ENCODE data around the gene YPEL2. TPM values are rescaled to one million over a fixed set of nuclear protein-coding genes. Genes with fewer than 3 reads are reported as not detected.

Gene YPEL2
- total RNA-seq, 1 experiment from 2014 or later = 4.1 TPM

DNA sequence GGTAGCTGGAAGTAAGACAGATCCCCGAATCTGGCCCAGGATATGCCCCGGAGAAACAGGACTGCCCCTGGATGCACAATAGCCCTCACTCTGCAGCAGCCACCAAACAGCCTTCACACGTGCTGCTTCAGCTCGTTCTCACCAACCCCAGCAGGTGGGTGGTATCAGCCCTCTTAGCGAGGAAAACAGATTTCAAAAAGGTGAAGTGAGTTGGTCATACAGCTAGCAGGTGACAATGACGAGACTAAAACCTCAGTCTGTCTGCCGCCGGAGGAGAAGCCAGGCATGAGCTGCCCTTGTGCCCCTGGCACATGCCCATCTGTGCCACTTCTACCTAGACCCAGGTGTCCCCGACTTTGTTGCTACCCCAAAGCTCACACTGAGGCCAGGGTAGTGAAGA lies 92.4 kb downstream of the YPEL2 start:
- intact Hi-C loops (cut with micrococcal nuclease; ENCODE audit: unreplicated experiment) = no loop called here
- TF ChIP-seq, protein P1, sequence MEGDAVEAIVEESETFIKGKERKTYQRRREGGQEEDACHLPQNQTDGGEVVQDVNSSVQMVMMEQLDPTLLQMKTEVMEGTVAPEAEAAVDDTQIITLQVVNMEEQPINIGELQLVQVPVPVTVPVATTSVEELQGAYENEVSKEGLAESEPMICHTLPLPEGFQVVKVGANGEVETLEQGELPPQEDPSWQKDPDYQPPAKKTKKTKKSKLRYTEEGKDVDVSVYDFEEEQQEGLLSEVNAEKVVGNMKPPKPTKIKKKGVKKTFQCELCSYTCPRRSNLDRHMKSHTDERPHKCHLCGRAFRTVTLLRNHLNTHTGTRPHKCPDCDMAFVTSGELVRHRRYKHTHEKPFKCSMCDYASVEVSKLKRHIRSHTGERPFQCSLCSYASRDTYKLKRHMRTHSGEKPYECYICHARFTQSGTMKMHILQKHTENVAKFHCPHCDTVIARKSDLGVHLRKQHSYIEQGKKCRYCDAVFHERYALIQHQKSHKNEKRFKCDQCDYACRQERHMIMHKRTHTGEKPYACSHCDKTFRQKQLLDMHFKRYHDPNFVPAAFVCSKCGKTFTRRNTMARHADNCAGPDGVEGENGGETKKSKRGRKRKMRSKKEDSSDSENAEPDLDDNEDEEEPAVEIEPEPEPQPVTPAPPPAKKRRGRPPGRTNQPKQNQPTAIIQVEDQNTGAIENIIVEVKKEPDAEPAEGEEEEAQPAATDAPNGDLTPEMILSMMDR (IDR thresholded peaks at IDR 0.05; ENCODE audit: unreplicated experiment) = no peak
- H3K4me3 Mint-ChIP-seq (ENCODE audit: low read depth, unreplicated experiment) = no peak overlapping the region
- peaks cover 13% of the 10 kb centered on the region for H3K27me3 Mint-ChIP-seq (ENCODE audit: unreplicated experiment)
- CTCF ChIA-PET = interaction anchor here (1.2 kb wide), 1 partner anchor 195 kb away, joined by 4 read pairs; no protein-coding TSS in a partner anchor
- no peaks in the 10 kb centered on the region for H3K9me3 Mint-ChIP-seq (ENCODE audit: low read depth, unreplicated experiment)
- no peak overlapping the region for H3K27ac Mint-ChIP-seq (ENCODE audit: unreplicated experiment)
- no TSS peak for BruUV-seq (replicated peaks)
- DNase-seq = no peak
- H3K4me1 Mint-ChIP-seq (ENCODE audit: low read depth, unreplicated experiment) = no peaks in the 10 kb centered on the region
- H3K36me3 Mint-ChIP-seq (ENCODE audit: insufficient read depth, unreplicated experiment) = no peaks in the 10 kb centered on the region

DNA sequence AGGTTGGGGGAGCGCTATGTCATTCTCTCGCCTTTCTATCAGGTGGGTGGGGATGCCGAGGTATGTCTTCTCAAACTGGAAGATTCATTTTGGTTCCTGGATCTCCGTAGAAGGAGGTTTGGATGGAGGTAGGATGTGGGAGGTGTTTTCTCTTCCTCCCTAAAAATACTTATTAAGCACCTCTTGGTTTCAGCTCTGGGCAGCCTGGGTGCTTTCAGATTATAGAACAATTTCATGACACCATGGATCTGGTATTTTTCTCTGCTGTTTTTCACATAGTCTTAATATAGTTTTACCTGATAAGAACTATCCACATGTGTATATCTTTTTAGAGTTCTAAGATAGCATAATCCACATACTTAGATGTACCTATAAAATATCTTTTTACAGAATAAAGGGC lies 92.9 kb downstream of the YPEL2 start:
- no peak overlapping the region for H3K4me3 Mint-ChIP-seq (ENCODE audit: low read depth, unreplicated experiment)
- no TSS peak for BruUV-seq (replicated peaks)
- H3K27ac Mint-ChIP-seq (ENCODE audit: unreplicated experiment) = no peak overlapping the region
- TF ChIP-seq, protein P1 (IDR thresholded peaks at IDR 0.05; ENCODE audit: unreplicated experiment) = no peak
- H3K36me3 Mint-ChIP-seq (ENCODE audit: insufficient read depth, unreplicated experiment) = no peaks in the 10 kb centered on the region
- intact Hi-C loops (cut with micrococcal nuclease; ENCODE audit: unreplicated experiment) = no loop called here
- H3K27me3 Mint-ChIP-seq (ENCODE audit: unreplicated experiment) = peaks cover 11% of the 10 kb centered on the region
- CTCF ChIA-PET = interaction anchor here (0.9 to 1.2 kb wide), 2 partner anchors 92 to 196 kb away, joined by 3 to 4 read pairs; no protein-coding TSS in a partner anchor
- no peaks in the 10 kb centered on the region for H3K9me3 Mint-ChIP-seq (ENCODE audit: low read depth, unreplicated experiment)
- no peaks in the 10 kb centered on the region for H3K4me1 Mint-ChIP-seq (ENCODE audit: low read depth, unreplicated experiment)
- DNase-seq = no peak

DNA sequence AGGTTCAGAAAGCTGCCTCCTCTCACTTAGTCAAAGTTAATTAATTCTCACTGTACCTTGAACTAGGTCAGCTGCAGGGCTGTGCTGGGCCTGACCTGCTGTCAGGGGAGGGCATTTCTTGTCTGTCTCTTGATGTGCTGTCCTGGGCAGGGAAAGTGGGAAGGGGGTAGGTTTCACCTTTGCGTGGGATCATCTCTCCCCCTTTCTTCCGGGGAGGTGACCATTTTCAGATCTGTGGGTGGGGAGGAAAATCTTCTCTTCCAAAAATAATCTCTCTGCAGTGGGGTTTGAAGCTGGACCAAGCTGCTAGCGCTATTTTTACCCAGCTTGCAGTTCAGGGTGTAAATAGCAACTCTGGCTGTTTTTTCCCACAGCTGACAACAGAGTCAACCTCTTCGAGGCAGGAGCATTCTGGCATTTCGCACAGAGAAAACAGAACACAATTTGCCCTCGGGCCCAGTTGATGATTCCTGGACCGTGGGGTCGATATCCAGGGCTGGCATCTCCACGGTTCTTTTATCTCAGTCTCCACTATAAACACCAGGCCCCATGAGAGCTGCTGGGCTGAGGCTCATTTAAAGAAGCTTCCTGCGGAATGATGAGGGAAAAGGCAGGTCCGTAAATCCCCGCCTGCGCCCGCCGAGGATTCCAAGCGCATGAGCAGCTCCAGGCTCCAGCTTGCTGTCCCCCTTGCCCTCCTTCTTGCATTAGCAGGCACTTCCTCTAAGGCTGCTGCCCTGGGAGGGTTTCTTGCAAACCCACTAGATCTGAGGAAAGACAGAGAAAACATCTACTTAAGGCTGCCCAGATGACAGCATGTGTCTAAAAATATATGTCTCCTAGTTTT lies 93.9 kb downstream of the YPEL2 start:
- Mint-ChIP-seq H3K27me3 (ENCODE audit: unreplicated experiment) (peaks cover 2% of the 10 kb centered on the region), H3K4me1 (ENCODE audit: low read depth, unreplicated experiment) (no peaks in the 10 kb centered on the region), H3K4me3 (ENCODE audit: low read depth, unreplicated experiment) (no peak overlapping the region), H3K9me3 (ENCODE audit: low read depth, unreplicated experiment) (no peaks in the 10 kb centered on the region), H3K36me3 (ENCODE audit: insufficient read depth, unreplicated experiment) (no peaks in the 10 kb centered on the region), H3K27ac (ENCODE audit: unreplicated experiment) (no peak overlapping the region)
- TF ChIP-seq, protein P1 (IDR thresholded peaks at IDR 0.05; ENCODE audit: unreplicated experiment) = no peak
- DNase-seq = no peak
- CTCF ChIA-PET = interaction anchor here (0.9 kb wide), 1 partner anchor 93 kb away, joined by 3 read pairs; no protein-coding TSS in a partner anchor
- intact Hi-C loops (cut with micrococcal nuclease; ENCODE audit: unreplicated experiment) = no loop called here
- no TSS peak for BruUV-seq (replicated peaks)

DNA sequence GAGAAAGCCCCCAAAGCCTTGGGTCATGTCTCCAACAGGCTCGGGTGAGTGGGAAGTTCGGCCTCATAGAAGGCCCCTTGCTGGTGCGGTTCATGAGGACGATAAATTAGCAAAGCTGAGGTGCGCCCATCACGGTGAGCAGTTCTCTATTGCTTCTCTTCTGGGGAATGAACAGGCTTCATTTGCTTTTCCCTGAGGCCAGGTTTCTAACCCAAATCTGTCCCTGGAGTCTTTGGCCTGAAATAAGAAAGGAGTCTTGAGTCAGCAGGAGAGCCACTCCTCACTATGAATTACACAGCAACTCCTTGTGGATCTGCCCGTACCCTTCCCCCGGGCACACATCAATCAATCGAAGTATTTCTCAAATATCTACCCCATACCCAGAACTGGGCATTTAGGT lies 94.6 kb downstream of the YPEL2 start:
- no peaks in the 10 kb centered on the region for H3K9me3 Mint-ChIP-seq (ENCODE audit: low read depth, unreplicated experiment)

More for the DNA sequence above, 94.6 kb downstream of the YPEL2 start:
- Mint-ChIP-seq H3K4me3 (ENCODE audit: low read depth, unreplicated experiment) (no peak overlapping the region), H3K4me1 (ENCODE audit: low read depth, unreplicated experiment) (no peaks in the 10 kb centered on the region), H3K36me3 (ENCODE audit: insufficient read depth, unreplicated experiment) (no peaks in the 10 kb centered on the region), H3K27ac (ENCODE audit: unreplicated experiment) (no peak overlapping the region), H3K27me3 (ENCODE audit: unreplicated experiment) (peaks cover 1% of the 10 kb centered on the region)
- intact Hi-C loops (cut with micrococcal nuclease; ENCODE audit: unreplicated experiment) = no loop called here
- DNase-seq = no peak
- CTCF ChIA-PET = no interaction called here
- TF ChIP-seq, protein P1 (IDR thresholded peaks at IDR 0.05; ENCODE audit: unreplicated experiment) = no peak
- no TSS peak for BruUV-seq (replicated peaks)
